Activated T-cell treated with anti-CD3 and anti-CD28 coated beads, Interleukin-2, amount 50 U/mL, for 4 hours (primary cell): Measurements from ENCODE around the gene RSPH4A. TPM values are rescaled to one million over a fixed set of nuclear protein-coding genes. Genes with fewer than 3 reads are reported as not detected.
"Not testable (repeated sequence)": the region's sequence is repeated elsewhere in the genome, so short reads cannot be mapped to it uniquely, and the experiment has no call there.

Source experiments
- ATAC-seq, 2 donors: fragments of 200-7000 bp; cut with Tn5 transposase; one replicate each; pipeline ENCODE4 v1.10.0; 2021
- DNase-seq: peaks from one replicate; pipeline ENCODE4 v3.0.0-alpha.2; 2020
- H3K27me3 Mint-ChIP-seq: one replicate; pipeline ENCODE4 v1.8.0; 2021; ENCODE audit warnings: low read depth, mixed read lengths
- H3K36me3 Mint-ChIP-seq: one replicate; pipeline ENCODE4 v1.8.0; 2022; ENCODE audit warnings: mixed read lengths; ENCODE audit not compliant: insufficient read depth
- H3K4me1 Mint-ChIP-seq: one replicate; pipeline ENCODE4 v1.8.0; 2021; ENCODE audit warnings: low read depth, mixed read lengths
- H3K4me3 Mint-ChIP-seq: one replicate; pipeline ENCODE4 v1.8.0; 2021; ENCODE audit warnings: mild to moderate bottlenecking, moderate library complexity, mixed read lengths
- H3K9me3 Mint-ChIP-seq: one replicate; pipeline ENCODE4 v1.8.0; 2021; ENCODE audit warnings: mixed read lengths
- total RNA-seq, 3 donors: library from RNA; stranded (reverse); gene quantifications; one replicate each; pipeline ENCODE4 v1.2.1, GENCODE V29; 2021

RSPH4A gene
- total RNA-seq, 3 donors from 2014 or later: 0.29 to 0.43 (median 0.40) TPM

DNA sequence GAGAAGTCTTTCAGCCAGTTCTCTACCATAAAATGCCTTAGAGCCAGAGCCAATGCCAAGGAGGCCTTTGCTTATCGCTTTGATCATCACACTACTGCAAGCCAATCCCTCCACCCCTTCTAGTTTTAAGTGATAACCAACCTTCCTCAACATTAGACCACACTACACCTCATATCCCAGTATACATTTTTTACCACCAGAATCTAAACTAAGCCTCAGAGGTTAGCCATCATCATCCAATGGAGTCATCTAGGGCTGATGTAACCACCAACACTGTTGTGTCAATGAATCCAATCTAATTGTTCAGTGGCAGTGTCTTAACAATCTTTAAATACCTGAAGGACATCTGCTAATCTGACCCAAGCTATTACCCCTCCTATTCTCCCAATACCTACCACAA lies 45.9 kb downstream of the RSPH4A start:
- H3K9me3 Mint-ChIP-seq: no peaks in the 10 kb centered on the region
- H3K4me3 Mint-ChIP-seq: no peak overlapping the region
- ATAC-seq (peak; percentile 41 to 62), DNase-seq (no peak)
- H3K36me3 Mint-ChIP-seq: peaks cover 30% of the 10 kb centered on the region
- peaks cover 50% of the 10 kb centered on the region for H3K4me1 Mint-ChIP-seq
- H3K27me3 Mint-ChIP-seq: no peaks in the 10 kb centered on the region

DNA sequence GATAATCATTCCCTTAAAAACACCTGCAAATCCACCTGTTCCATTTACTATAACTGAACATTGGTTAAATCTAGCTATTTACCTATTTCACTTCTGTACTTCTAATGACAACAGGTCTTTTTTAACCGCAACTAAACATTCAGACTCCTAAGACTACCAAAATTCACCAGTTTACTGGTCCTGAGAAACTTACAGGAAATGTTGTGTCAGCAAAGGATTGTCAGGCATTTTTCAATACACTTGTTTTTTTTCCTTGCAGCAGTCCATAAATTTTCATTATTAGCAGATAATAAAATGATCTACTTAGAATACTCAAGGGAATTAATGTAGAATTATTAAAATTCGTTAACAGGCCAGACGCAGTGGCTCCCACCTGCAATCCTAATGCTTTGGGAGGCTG lies 47.0 kb downstream of the RSPH4A start:
- peaks cover 27% of the 10 kb centered on the region for H3K36me3 Mint-ChIP-seq
- DNase-seq: no peak
- H3K9me3 Mint-ChIP-seq: no peaks in the 10 kb centered on the region
- ATAC-seq: no peak
- no peak overlapping the region for H3K4me3 Mint-ChIP-seq
- peaks cover 59% of the 10 kb centered on the region for H3K4me1 Mint-ChIP-seq
- H3K27me3 Mint-ChIP-seq: no peaks in the 10 kb centered on the region

- not testable (repeated sequence) for H3K9me3 Mint-ChIP-seq, H3K27me3 Mint-ChIP-seq, H3K4me3 Mint-ChIP-seq, ATAC-seq, DNase-seq
- H3K4me1 Mint-ChIP-seq: peaks cover 60% of the 10 kb centered on the region
- peaks cover 26% of the 10 kb centered on the region for H3K36me3 Mint-ChIP-seq
These were observed 47.9 kb downstream of the RSPH4A start for GRCh38 chr6:116664169-116664568.

DNA sequence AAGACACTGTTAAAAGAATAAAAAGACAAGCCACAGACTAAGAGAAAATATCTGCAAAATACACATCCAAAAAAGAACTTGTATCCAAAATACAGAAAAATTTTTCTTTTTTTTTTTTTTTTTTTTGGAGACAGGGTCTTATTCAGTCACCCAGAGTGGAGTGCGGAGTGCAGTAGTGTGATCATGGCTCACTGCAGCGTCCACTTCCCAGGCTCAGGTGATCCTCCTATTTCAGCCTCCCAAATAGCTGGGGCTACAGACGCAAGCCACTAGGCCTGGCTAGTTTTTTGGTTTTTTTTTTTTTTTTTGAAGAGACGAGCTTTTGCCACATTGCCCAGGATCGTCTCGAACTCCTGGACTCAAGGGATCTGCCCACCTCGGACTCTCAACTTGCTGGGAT lies 49.2 kb downstream of the RSPH4A start:
- DNase-seq: no peak
- no peaks in the 10 kb centered on the region for H3K9me3 Mint-ChIP-seq
- H3K4me1 Mint-ChIP-seq: peaks cover 55% of the 10 kb centered on the region
- peaks cover 19% of the 10 kb centered on the region for H3K36me3 Mint-ChIP-seq
- peak overlapping the region; percentile 60 for H3K4me3 Mint-ChIP-seq
- no peak for ATAC-seq
- peaks cover under 1% of the 10 kb centered on the region for H3K27me3 Mint-ChIP-seq

DNA sequence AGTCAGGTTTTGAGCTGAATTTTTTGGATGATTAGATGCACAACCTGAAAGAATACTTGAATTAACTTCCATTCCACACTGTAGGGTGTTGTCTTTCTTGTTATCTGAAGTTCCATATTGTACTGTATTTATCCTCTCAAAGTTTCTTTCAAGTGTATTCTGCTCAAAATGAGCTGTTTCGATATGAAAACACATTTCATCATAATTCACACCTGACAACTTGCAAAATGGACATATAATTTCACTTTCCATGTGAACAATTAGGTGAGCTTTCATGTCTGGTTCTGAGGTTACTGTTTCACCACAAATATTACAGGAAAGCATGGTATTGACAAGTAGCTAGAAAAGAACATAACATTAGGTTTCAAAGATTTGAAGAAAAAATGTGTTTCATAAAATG lies 50.6 kb downstream of the RSPH4A start:
- Mint-ChIP-seq H3K9me3 (no peaks in the 10 kb centered on the region), H3K36me3 (peaks cover 19% of the 10 kb centered on the region), H3K4me3 (peak overlapping the region; percentile 67), H3K27me3 (peaks cover 6% of the 10 kb centered on the region), H3K4me1 (peaks cover 48% of the 10 kb centered on the region)
- peak; percentile 13 to 29 for ATAC-seq
- DNase-seq: no peak

DNA sequence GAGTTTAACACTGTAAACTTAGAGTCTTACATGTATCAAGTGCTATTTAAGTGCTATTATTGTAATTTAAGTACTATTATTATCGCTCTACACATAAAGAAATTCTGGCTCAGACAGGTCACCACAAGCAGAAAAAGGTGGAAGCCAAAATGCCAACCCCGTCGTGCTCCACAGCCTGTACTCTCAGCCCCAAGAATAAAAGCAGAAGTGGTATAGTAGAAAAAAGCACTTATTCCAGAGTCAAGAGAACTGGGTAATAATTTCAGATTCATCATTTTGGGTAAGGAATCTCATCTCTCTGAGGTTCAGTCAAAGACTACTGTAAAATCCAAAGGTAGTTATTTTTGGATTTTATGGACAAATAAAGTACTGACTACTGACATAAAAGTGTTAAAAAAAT lies 51.3 kb downstream of the RSPH4A start:
- Mint-ChIP-seq H3K36me3 (peaks cover 16% of the 10 kb centered on the region), H3K4me3 (peak overlapping the region; percentile 98), H3K27me3 (peaks cover 6% of the 10 kb centered on the region), H3K4me1 (peaks cover 42% of the 10 kb centered on the region), H3K9me3 (no peaks in the 10 kb centered on the region)
- no peak for DNase-seq
- no peak for ATAC-seq

DNA sequence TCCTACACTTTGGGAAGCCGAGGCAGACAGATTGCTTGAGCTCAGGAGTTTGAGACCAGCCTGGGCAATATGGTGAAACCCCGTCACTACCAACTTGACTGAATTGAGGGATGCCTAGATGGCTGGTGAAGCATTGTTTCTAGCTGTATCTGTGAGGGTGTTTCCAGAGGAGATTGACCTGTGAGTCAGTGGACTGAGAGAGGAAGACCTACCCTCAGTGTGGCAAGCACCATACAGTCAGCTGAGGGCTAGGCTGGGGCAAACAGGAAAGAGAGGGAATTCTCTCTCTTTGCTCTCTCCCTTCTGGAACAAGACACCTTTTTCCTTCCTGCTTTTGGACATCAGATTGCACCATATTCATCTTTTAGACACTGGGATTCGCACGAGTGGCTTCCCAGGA lies 56.0 kb downstream of the RSPH4A start:
- Mint-ChIP-seq H3K4me3 (no peak overlapping the region), H3K36me3 (no peaks in the 10 kb centered on the region), H3K4me1 (peaks cover 9% of the 10 kb centered on the region), H3K27me3 (peaks cover 6% of the 10 kb centered on the region), H3K9me3 (no peaks in the 10 kb centered on the region)
- DNase-seq: no peak
- ATAC-seq: no peak

- Mint-ChIP-seq H3K9me3 (no peaks in the 10 kb centered on the region), H3K36me3 (peaks cover under 1% of the 10 kb centered on the region), H3K4me1 (peaks cover 16% of the 10 kb centered on the region), H3K4me3 (no peak overlapping the region), H3K27me3 (peaks cover 2% of the 10 kb centered on the region)
- ATAC-seq: no peak
- DNase-seq: no peak
These were observed 59.7 kb downstream of the RSPH4A start for GRCh38 chr6:116676021-116676420.

DNA sequence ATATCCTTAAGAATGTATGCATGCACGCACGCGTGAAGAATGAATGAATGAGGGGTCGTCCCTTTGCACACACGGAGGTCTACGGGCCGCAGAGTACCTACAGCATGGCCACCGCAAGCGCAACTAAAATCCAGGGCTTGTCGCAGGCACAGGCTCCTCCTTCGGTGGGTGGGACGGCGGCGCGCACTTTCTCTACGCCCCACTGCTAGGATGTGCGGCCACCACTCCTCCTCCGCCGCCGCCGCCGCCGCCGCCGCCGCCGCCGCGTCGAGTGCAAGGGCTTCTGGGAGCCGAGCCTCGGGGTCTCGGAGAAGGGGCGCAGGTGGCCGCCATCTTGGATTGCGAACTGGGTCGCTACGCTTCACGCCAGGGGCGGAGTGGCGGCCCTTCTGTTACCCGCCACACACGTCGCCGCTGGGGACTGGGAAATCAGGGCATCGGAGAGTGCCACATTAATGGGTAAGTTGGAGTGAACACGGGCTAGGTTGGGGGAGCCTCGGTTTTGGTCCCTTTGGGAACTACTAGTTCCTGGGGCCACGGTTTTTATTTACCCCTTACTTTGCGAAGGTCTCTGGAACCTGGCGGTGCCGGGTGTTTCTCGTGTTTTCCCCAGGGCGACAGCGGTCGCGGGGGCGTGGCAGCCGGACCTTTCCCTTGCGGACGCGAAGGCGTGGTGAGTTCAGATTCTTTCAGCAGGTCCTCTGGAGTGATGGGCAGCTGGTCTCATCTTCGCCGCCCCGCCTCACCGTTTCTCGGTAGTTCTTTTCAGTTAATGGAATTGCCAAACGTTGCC lies 64.8 kb downstream of the RSPH4A start, which contains the start of gene KPNA5:
KPNA5 (plus strand) TSS at position 332 of the 793 bp plus-strand sequence; CDS start at position 456, 124 bp downstream.
- Mint-ChIP-seq H3K4me3 (peak within 1 kb of the TSS; percentile 97), H3K36me3 (peaks cover 17% of the 10 kb centered on the region), H3K9me3 (no peaks in the 10 kb centered on the region), H3K27me3 (no peaks in the 10 kb centered on the region), H3K4me1 (peaks cover 41% of the 10 kb centered on the region)
- ATAC-seq: peak; percentile 95 to 97
- DNase-seq: peak; percentile 84

- H3K9me3 Mint-ChIP-seq: no peaks in the 10 kb centered on the region
- no peaks in the 10 kb centered on the region for H3K27me3 Mint-ChIP-seq
- DNase-seq: peak; percentile 28
- H3K4me1 Mint-ChIP-seq: peaks cover 53% of the 10 kb centered on the region
- peak overlapping the region; percentile 97 for H3K4me3 Mint-ChIP-seq
- no peak for ATAC-seq
- peaks cover 19% of the 10 kb centered on the region for H3K36me3 Mint-ChIP-seq
These were observed 66.0 kb downstream of the RSPH4A start for GRCh38 chr6:116682334-116682712.

Other genes with a start within 250 kb of the RSPH4A start
- 1 to 10 TPM; 2.0 to 4.7 (median 3.4) TPM for gene DSE, start 245.5 kb upstream of the RSPH4A start, total RNA-seq
- 1 to 10 TPM; 1.5 to 2.3 (median 1.7) TPM for gene CALHM6, start 155.1 kb upstream of the RSPH4A start, total RNA-seq
- gene CALHM5, start 104.8 kb upstream of the RSPH4A start, total RNA-seq: not detected
- not detected for gene TRAPPC3L, start 70.8 kb upstream of the RSPH4A start, total RNA-seq
- not detected for gene CALHM4, start 62.7 kb upstream of the RSPH4A start, total RNA-seq
- 10 to 100 TPM; 53.6 to 58.6 (median 57.6) TPM for gene RWDD1, start 45.0 kb upstream of the RSPH4A start, total RNA-seq
- gene ZUP1, start 52.3 kb downstream of the RSPH4A start, total RNA-seq: 10 to 100 TPM; 15.6 to 16.3 (median 16.3) TPM
- gene KPNA5, start 64.7 kb downstream of the RSPH4A start, total RNA-seq: 10 to 100 TPM; 10.8 to 18.0 (median 12.7) TPM
- not detected for gene FAM162B, start 149.2 kb downstream of the RSPH4A start, total RNA-seq
- not detected for gene GPRC6A, start 212.6 kb downstream of the RSPH4A start, total RNA-seq